Activated T-helper 17 cell treated with anti-CD3 and anti-CD28 coated beads, Interleukin-2, amount 50 U/mL, for 72 hours (primary cell): Measurements from ENCODE around the gene PEX14. TPM values are rescaled to one million over a fixed set of nuclear protein-coding genes. Genes with fewer than 3 reads are reported as not detected.

Experiments used
- ATAC-seq: fragments of 150-1000 bp; cut with Tn5 transposase; replicated peaks from 2 replicates; pipeline ENCODE4 v1.10.0; 2021; ENCODE audit warnings: mild to moderate bottlenecking, moderate library complexity
- H3K27ac Mint-ChIP-seq: one replicate; pipeline ENCODE4 v1.8.0; 2022; ENCODE audit warnings: mixed read lengths
- H3K27me3 Mint-ChIP-seq: one replicate; pipeline ENCODE4 v1.8.0; 2022; ENCODE audit warnings: mixed read lengths
- H3K36me3 Mint-ChIP-seq: one replicate; pipeline ENCODE4 v1.8.0; 2022; ENCODE audit warnings: low read depth, mild to moderate bottlenecking, mixed read lengths
- H3K4me1 Mint-ChIP-seq: one replicate; pipeline ENCODE4 v1.8.0; 2022; ENCODE audit warnings: mixed read lengths
- H3K4me3 Mint-ChIP-seq: one replicate; pipeline ENCODE4 v1.8.0; 2022; ENCODE audit warnings: mild to moderate bottlenecking, mixed read lengths
- H3K9me3 Mint-ChIP-seq: one replicate; pipeline ENCODE4 v1.8.0; 2022; ENCODE audit warnings: mixed read lengths
- total RNA-seq, 2 donors: library from RNA; stranded (reverse); gene quantifications; one replicate each; pipeline ENCODE4 v1.2.3, GENCODE V29; 2022

PEX14 gene
- total RNA-seq, 2 donors from 2014 or later = 18.4 to 21.7 TPM

DNA sequence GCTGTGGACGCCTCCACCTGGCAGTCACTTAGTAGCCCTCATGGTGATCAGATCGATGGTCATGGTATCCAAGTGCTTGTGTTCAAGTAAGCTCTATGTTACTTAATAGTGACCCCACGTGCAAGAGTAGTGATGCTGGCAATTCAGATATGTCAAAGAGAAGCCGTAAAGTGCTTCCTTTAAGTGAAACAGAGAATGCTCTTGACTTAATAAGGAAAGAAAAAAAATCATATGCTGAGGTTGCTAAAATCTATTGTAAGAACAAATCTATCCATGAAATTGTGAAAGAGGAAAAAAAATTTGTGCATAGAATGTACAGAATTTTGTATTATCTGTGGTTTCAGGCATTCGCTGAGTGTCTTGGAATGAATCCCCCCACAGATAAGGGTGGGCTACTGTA is 113.9 kb downstream of the PEX14 start:
- H3K27me3 Mint-ChIP-seq = no peaks in the 10 kb centered on the region
- no peaks in the 10 kb centered on the region for H3K9me3 Mint-ChIP-seq
- no peak overlapping the region for H3K27ac Mint-ChIP-seq
- ATAC-seq = no peak
- H3K4me1 Mint-ChIP-seq = peaks cover 4% of the 10 kb centered on the region
- H3K36me3 Mint-ChIP-seq = no peaks in the 10 kb centered on the region
- no peak overlapping the region for H3K4me3 Mint-ChIP-seq

DNA sequence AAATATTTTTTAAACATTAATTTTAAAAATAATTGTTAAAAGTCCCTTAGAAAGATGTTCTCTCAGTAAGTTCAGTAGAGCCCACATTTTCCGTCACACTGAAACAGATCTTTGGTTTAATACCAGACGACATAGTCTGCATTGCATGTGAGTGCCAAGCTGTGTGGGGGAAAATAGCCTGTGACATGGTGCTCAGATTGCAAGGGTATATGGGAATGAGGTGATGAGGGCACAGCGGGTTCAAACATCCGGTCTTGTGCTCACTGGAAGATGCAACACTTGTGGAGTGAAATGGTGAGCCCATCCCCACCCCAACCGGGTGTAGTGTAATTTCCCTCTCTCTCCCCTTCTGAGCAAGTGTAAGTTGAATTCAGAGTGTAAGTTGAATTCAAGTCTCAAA is 114.3 kb downstream of the PEX14 start:
- Mint-ChIP-seq H3K4me1 (peaks cover 4% of the 10 kb centered on the region), H3K27ac (no peak overlapping the region), H3K4me3 (no peak overlapping the region), H3K36me3 (no peaks in the 10 kb centered on the region), H3K27me3 (no peaks in the 10 kb centered on the region), H3K9me3 (no peaks in the 10 kb centered on the region)
- ATAC-seq = no peak

DNA sequence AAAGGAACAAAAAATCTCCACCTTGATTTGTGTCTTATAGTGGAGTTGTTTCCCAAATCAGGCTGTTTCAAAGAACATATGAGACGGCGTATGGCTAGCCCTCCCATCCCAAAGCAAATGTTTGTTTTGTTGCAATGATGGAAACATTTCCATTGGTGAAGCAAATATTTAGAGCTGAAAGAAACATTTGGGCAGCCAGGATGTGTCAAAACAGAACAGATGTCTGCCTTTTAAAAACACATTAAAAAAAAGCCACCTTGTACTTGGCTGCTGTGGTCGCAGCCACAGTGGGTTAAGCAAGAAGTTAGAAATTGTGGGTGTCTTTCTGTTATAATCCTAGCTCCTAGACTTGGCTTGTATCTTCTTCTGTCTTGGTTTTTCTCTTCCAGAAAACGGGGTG is 116.3 kb downstream of the PEX14 start:
- Mint-ChIP-seq H3K27ac (no peak overlapping the region), H3K36me3 (no peaks in the 10 kb centered on the region), H3K4me3 (no peak overlapping the region), H3K9me3 (no peaks in the 10 kb centered on the region), H3K4me1 (peaks cover 3% of the 10 kb centered on the region), H3K27me3 (no peaks in the 10 kb centered on the region)
- no peak for ATAC-seq

DNA sequence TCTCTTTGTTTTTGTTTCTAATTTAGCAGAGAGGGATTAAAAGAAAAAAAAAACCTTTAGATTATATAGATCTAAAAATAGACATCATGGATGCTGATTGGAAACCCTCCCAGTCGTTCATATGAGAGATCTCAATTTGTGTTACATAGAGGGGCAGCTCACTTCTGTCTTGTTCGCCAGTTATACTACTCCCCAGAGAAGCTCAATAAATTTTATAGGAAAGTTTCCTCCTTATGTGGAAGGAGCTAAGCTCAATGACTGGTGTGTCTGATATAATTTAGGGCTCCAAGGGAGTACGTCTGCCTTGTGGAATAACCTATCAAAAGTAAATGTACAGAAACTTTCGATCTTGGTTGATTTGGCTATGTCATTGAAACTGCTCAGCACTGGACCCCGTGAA is 117.6 kb downstream of the PEX14 start:
- Mint-ChIP-seq H3K9me3 (no peaks in the 10 kb centered on the region), H3K27ac (no peak overlapping the region), H3K36me3 (no peaks in the 10 kb centered on the region), H3K27me3 (no peaks in the 10 kb centered on the region), H3K4me3 (no peak overlapping the region), H3K4me1 (no peaks in the 10 kb centered on the region)
- no peak for ATAC-seq

DNA sequence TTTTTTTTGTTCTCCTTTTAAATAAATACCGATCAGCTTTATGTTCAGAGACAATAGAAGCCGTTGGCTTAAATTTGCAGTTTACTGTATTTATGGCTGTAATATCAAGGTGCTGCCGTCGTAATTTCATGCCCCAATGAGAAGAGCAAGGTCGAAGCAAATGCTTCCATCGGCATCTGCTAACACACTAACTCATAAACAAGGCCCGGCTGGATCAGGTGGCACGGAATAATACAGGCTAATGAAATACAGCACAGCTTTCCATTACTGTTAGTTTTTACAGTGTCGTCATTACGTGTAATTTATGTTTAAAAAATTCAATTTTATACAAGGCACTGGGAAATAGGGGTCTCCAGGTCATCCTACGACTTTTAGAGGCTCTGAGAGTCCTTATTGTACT is 119.0 kb downstream of the PEX14 start:
- Mint-ChIP-seq H3K27me3 (no peaks in the 10 kb centered on the region), H3K27ac (no peak overlapping the region), H3K4me3 (no peak overlapping the region), H3K36me3 (peaks cover 6% of the 10 kb centered on the region), H3K9me3 (no peaks in the 10 kb centered on the region), H3K4me1 (no peaks in the 10 kb centered on the region)
- no peak for ATAC-seq

DNA sequence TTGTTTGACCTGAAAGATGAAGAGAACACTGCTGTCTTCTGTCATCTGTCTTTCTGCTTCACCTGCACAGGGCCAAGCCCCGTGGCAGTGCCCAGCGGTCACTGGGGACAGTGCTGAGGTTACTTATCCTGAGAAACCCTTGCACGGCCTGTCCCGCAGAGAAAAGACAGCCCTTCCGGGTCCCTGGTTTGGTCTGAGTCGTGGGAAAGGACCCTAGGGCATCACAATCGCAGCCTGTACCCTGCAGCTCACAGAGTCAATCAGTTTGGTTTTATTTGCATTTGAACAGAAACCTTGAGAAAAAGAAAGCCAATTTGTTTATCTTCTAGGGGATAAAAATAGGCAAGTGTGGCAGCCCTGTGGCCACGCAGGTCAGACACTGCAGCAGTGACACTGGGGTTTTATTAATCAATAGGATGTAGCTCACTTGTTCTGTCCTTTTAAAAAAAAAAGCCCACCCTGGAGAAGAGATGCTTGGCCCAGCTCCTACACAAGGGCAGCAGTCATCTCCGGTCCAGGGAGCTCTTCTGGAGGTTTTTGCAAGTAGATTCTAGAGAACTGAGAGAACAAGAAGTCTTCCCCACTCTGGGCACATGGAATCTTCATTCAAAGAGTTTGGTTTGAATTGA is 120.0 kb downstream of the PEX14 start:
- Mint-ChIP-seq H3K4me3 (no peak overlapping the region), H3K27ac (no peak overlapping the region), H3K4me1 (no peaks in the 10 kb centered on the region), H3K27me3 (no peaks in the 10 kb centered on the region), H3K9me3 (no peaks in the 10 kb centered on the region), H3K36me3 (peaks cover 15% of the 10 kb centered on the region)
- no peak for ATAC-seq

DNA sequence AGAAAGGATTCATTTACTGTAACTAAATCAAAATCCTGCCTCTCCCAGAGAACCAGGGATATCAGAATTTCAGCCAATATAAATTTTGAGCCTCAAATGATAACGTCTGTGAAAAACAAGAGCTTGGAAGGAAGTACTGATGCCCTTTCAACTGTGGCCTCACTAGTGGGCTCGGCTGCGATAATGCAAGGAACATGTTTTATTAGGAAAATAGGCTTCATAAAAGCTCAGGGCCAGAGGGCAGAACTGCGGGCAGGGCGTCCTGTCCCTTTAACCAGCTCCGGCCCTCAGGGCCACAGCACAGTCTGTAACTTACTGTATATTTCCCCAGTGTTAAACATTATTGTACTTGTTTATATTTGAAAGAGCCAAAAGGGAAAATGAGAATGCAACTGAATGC is 122.0 kb downstream of the PEX14 start:
- peaks cover 25% of the 10 kb centered on the region for H3K36me3 Mint-ChIP-seq
- H3K4me1 Mint-ChIP-seq = no peaks in the 10 kb centered on the region
- ATAC-seq = no peak
- no peaks in the 10 kb centered on the region for H3K27me3 Mint-ChIP-seq
- H3K27ac Mint-ChIP-seq = no peak overlapping the region
- H3K9me3 Mint-ChIP-seq = no peaks in the 10 kb centered on the region
- H3K4me3 Mint-ChIP-seq = no peak overlapping the region

DNA sequence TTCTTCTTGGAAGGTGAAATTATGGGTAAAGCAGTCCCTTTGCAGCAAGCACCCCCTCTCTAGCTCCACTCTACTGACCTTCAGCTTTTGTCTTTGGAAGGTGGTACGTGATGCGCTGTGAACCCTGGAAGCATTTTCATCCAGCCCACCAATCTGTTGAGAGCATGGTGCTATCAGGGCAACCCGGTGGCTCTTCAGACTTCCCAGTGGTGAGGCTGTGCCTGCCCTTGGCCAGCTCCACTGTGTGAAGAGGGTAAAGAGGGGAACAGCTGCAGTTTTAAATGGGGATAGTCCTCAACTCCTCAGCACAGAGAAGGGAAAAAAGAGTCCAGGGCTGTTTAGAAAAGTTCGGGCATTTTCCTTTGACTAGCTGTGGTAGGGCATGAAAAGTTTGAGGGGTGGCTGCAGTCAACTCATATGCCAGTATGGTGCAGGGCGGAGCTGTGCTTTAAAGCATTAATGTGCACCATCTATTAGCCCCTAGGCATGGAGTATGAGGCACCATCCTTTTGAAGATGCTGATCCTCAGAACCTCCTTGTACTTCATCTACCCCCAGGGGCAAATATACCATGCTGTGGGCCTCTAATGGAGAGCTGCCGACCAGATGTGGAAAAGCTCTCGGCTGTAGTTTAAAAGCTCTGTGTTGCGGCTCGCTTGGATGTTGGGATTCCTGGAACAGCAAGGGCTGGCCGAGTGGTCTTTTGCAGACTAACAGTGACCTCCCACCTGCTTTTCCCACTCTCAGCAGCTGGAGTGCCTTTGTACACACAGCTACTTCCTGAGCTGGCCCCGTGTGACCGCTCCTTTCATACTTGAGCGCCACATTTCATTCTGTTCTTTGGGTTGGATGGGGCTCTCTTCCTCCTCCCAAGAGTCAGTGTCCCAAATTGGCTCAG is 123.0 kb downstream of the PEX14 start:
- no peaks in the 10 kb centered on the region for H3K27me3 Mint-ChIP-seq
- ATAC-seq = no peak
- H3K36me3 Mint-ChIP-seq = peaks cover 31% of the 10 kb centered on the region
- no peak overlapping the region for H3K27ac Mint-ChIP-seq
- H3K4me3 Mint-ChIP-seq = no peak overlapping the region
- no peaks in the 10 kb centered on the region for H3K9me3 Mint-ChIP-seq
- no peaks in the 10 kb centered on the region for H3K4me1 Mint-ChIP-seq

DNA sequence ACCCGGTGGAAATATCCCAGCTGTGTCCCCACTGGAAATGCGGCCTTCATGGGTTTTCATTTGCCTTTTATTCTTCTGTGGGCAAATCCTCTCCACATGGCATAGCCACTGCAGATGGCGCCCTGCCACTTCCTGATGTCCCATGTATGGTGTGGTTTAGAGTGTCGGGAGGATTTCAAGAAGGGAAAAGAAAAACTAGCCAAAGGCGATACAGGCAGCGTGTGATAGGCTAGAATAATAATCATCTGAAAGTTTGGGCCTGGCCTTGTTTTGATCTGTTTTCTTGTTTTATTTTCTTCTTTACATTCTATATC is 123.6 kb downstream of the PEX14 start:
- no peak overlapping the region for H3K4me3 Mint-ChIP-seq
- no peak overlapping the region for H3K27ac Mint-ChIP-seq
- H3K9me3 Mint-ChIP-seq = no peaks in the 10 kb centered on the region
- H3K27me3 Mint-ChIP-seq = no peaks in the 10 kb centered on the region
- H3K4me1 Mint-ChIP-seq = no peaks in the 10 kb centered on the region
- ATAC-seq = no peak
- H3K36me3 Mint-ChIP-seq = peaks cover 31% of the 10 kb centered on the region

DNA sequence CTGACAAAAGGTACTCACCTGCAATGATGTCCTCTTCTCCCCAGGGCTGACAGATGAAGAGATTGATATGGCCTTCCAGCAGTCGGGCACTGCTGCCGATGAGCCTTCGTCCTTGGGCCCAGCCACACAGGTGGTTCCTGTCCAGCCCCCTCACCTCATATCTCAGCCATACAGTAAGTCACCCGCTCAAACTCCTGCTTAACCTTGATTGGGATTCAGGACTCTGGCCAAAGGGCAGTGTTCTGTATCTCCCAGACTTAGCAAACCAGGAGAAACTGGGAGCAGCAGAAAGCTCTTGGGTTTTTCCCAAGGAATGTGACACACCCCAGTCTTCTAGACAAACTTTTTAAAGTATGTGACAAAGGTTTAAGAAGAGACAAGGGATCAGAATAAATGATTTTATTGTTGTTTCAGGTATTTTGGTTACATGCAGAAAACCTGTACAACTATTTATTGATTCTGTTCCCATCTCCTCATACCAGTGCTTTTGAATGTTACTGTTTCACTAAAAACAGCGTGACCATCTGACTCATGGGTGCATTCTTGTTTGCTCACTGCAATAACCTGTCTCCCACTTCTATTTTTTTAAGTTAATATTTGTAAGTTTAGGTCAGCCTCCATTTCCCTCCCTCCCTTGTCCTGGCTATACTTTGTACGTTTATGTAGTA is 124.6 kb downstream of the PEX14 start:
- Mint-ChIP-seq H3K4me1 (no peaks in the 10 kb centered on the region), H3K9me3 (no peaks in the 10 kb centered on the region), H3K27me3 (no peaks in the 10 kb centered on the region), H3K4me3 (no peak overlapping the region), H3K36me3 (peaks cover 31% of the 10 kb centered on the region), H3K27ac (no peak overlapping the region)
- no peak for ATAC-seq

DNA sequence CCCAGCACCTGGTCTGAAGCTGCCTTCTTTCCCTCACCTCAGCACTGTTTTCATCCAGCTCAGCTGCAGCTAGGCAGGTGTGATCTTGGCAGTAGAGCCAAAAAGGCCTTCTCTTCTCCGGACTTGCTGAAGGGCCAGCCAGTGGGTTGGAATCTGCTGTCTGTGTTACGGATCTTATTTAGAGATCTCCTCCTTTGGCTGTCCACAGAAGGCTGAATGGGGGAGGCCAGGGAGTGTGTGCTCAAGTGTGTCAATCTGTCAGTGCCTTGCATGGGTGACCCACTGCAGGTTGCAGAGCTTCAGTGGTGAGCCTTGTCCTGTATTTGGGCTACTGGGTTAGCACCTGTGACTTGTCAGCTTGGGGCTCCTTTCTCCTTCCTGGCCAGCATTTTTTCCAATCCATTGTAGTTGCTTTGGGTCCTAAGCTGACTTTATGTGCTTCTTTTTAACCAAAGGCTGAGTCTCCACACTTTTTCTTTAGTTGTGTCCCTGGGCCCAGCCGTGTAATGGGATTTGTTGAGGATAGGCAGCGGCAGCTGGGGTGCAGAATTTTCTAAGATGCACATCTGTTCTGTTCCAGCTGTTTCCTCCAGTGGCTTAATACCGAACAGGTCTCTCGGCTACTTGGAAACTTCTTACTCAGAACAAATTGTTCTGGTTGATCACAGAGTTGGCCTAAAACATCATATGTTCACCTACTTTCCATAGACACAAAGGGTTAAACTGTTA is 126.8 kb downstream of the PEX14 start:
- no peak for ATAC-seq
- Mint-ChIP-seq H3K4me3 (no peak overlapping the region), H3K27me3 (no peaks in the 10 kb centered on the region), H3K36me3 (peaks cover 31% of the 10 kb centered on the region), H3K4me1 (no peaks in the 10 kb centered on the region), H3K27ac (no peak overlapping the region), H3K9me3 (no peaks in the 10 kb centered on the region)

DNA sequence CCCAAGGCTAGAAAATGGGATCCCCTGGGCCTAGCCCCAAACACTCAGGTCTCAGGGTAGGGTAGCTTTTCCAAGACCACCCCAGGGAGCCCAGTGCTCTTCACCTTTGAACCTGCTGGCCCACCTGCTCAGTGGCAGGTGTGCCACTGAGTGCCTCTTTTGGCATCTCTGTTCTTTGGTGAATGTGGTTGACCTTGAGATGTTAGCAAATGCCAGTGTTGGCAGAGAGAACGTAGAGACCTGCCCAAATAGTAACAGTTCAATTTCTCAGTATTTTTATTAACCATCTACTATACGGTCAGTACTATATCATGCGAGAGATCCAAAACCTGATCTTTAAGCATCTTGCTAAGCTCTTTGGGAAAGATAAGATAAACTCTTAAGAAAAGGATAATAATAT is 128.2 kb downstream of the PEX14 start:
- no peak for ATAC-seq
- Mint-ChIP-seq H3K27me3 (no peaks in the 10 kb centered on the region), H3K4me1 (no peaks in the 10 kb centered on the region)

DNA sequence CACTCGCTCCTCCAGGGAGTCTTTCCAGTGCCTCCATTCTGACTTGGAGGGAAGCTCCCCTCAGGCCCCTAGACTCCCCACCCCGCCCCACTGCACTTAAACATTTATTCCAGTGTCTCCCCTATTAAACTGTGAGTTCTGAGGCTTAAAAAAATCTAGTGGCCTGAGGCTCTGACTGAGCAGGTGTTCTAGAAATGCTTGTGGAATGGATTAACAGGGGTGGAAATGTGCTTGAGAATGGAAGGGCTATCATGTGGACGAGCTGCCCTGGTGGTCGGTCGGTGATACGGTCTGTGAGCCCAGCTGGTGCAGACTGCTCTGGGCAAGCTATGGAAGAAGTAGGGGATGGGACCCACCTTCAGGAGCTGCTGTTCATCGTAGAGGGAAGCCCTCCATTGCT is 130.2 kb downstream of the PEX14 start:
- peaks cover 4% of the 10 kb centered on the region for H3K4me1 Mint-ChIP-seq
- H3K9me3 Mint-ChIP-seq = no peaks in the 10 kb centered on the region
- H3K4me3 Mint-ChIP-seq = no peak overlapping the region
- ATAC-seq = no peak
- no peak overlapping the region for H3K27ac Mint-ChIP-seq
- H3K36me3 Mint-ChIP-seq = peaks cover 13% of the 10 kb centered on the region
- H3K27me3 Mint-ChIP-seq = no peaks in the 10 kb centered on the region

More for the DNA sequence above, 128.2 kb downstream of the PEX14 start:
- peaks cover 31% of the 10 kb centered on the region for H3K36me3 Mint-ChIP-seq
- H3K4me3 Mint-ChIP-seq = no peak overlapping the region
- no peak overlapping the region for H3K27ac Mint-ChIP-seq
- no peaks in the 10 kb centered on the region for H3K9me3 Mint-ChIP-seq

DNA sequence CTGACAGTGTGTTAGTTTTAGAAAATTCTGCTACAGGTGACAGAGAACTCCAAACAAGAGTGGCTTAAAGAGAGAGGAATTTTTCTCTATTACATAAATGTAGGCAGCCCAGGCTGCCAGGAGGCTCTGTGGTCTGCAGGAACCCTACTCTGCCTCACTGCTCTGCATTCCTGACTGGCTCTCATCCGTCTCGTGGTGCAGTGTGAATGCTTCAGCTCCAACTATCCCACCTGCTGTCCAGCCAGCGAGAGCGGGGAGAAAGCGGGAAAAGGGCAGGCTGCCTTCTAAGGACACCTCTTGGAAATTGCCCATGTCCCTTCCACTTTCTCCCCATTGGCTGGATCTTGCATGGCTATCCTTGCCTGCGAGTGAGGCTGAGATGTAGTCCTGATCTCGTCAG is 131.3 kb downstream of the PEX14 start:
- H3K4me3 Mint-ChIP-seq = no peak overlapping the region

More for the DNA sequence above, 131.3 kb downstream of the PEX14 start:
- Mint-ChIP-seq H3K4me1 (peaks cover 4% of the 10 kb centered on the region), H3K27me3 (no peaks in the 10 kb centered on the region), H3K27ac (no peak overlapping the region), H3K9me3 (no peaks in the 10 kb centered on the region), H3K36me3 (peaks cover 13% of the 10 kb centered on the region)
- no peak for ATAC-seq
